Suprapubic skin (tissue), 4 donors: ENCODE measurements around the gene TGFBR2. TPM values are rescaled to one million over a fixed set of nuclear protein-coding genes. Genes with fewer than 3 reads are reported as not detected.

Source experiments
- DNase-seq, 2 donors: peaks; one replicate each; pipeline ENCODE4 v3.0.0-alpha.2; 2019; ENCODE audit warnings: low spot score in 2 of 2
- H3K27ac ChIP-seq: fragments of 200-600 bp; sonication (generic); one replicate; pipeline ENCODE4 v1.5.1; 2019
- H3K27me3 ChIP-seq: fragments of 200-600 bp; sonication (generic); one replicate; pipeline ENCODE4 v1.5.1; 2019
- H3K36me3 ChIP-seq: fragments of 200-600 bp; sonication (generic); one replicate; pipeline ENCODE4 v1.5.1; 2019
- H3K4me1 ChIP-seq: fragments of 200-600 bp; sonication (generic); one replicate; pipeline ENCODE4 v1.5.1; 2019
- H3K4me3 ChIP-seq: fragments of 200-600 bp; sonication (generic); one replicate; pipeline ENCODE4 v1.5.1; 2019; ENCODE audit warnings: mild to moderate bottlenecking
- H3K9me3 ChIP-seq: fragments of 200-600 bp; sonication (generic); one replicate; pipeline ENCODE4 v1.5.1; 2019
- EP300 ChIP-seq: sonication (generic); formaldehyde crosslinking; IDR thresholded peaks from one replicate; pipeline ENCODE4 v1.6.1; 2017; ENCODE audit warnings: antibody characterized with exemption
- POLR2A ChIP-seq, 2 donors: fragments of 450-650 bp; IDR thresholded peaks; one replicate each; pipeline ENCODE4 v1.6.1; 2017; ENCODE audit warnings: antibody characterized with exemption in 2 of 2, mild to moderate bottlenecking in 2 of 2, moderate library complexity in 2 of 2
- POLR2AphosphoS5 ChIP-seq, 3 donors: sonication (generic); formaldehyde crosslinking; IDR thresholded peaks; one replicate each; pipeline ENCODE4 v1.6.1; 2017; ENCODE audit warnings: antibody characterized with exemption in 3 of 3
- whole genome bisulfite sequencing: methylation state at CpG from one replicate; pipeline ENCODE4 v1.1.5; 2018; 5-methylcytosine and 5-hydroxymethylcytosine counted together
- total RNA-seq, 4 donors: library from RNA; depleted of rRNA; stranded (reverse); fragments of >200 nt; gene quantifications; one replicate each; pipeline ENCODE4 v1.1.0, GENCODE V29; 2016
- TF ChIP-seq, protein P1 (sequence below), 2 donors: fragments of 200-600 bp in 1 of 2; fragments of 450-650 bp in 1 of 2; sonication (generic) in 1 of 2; IDR thresholded peaks; one replicate each; pipeline ENCODE4 v1.5.1; 2016 to 2019; ENCODE audit warnings: antibody characterized with exemption in 2 of 2, mild to moderate bottlenecking in 1 of 2, moderate library complexity in 1 of 2

The TGFBR2 gene
- total RNA-seq, 4 donors from 2014 or later = 63.7 to 84.3 (median 83.3) TPM

DNA sequence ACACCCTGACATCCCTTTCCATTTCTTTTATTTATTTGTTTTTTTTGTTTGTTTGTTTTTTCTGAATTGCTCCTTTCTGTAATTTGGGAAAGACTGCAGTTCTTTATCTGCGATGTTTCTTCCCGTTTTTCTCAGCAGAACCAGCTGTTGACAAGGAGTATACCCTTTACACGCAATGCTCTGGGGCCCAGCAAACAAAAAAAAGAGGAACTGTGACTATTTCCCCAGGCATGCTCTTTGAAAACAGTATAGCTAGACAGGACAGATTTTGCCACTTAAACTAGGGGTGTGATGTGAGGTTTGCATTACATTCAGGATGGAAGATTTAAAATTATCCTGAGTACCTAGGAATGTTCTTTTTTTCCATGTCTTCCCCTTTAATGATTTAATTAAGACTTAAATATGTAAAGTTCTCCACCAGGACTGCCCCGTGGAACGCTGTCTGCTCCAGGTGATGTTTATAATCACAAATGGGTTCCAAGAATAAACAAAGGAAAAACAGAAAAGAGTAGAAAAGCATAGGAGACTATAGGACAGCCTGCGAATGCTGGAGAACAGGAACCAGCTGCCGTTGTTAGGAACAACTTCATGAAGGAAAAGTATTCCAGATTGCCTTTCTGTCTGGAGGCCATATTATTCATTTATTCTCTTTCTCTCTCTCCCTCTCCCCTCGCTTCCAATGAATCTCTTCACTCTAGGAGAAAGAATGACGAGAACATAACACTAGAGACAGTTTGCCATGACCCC is 43.3 kb downstream of the TGFBR2 start:
- Histone ChIP-seq H3K27ac (no peak overlapping the region), H3K4me3 (no peak overlapping the region), H3K36me3 (peaks cover 79% of the 10 kb centered on the region), H3K27me3 (no peaks in the 10 kb centered on the region), H3K4me1 (peaks cover 27% of the 10 kb centered on the region), H3K9me3 (no peaks in the 10 kb centered on the region)
- TF ChIP-seq, protein P1, sequence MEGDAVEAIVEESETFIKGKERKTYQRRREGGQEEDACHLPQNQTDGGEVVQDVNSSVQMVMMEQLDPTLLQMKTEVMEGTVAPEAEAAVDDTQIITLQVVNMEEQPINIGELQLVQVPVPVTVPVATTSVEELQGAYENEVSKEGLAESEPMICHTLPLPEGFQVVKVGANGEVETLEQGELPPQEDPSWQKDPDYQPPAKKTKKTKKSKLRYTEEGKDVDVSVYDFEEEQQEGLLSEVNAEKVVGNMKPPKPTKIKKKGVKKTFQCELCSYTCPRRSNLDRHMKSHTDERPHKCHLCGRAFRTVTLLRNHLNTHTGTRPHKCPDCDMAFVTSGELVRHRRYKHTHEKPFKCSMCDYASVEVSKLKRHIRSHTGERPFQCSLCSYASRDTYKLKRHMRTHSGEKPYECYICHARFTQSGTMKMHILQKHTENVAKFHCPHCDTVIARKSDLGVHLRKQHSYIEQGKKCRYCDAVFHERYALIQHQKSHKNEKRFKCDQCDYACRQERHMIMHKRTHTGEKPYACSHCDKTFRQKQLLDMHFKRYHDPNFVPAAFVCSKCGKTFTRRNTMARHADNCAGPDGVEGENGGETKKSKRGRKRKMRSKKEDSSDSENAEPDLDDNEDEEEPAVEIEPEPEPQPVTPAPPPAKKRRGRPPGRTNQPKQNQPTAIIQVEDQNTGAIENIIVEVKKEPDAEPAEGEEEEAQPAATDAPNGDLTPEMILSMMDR (IDR thresholded peaks at IDR 0.05) = no peak
- TF ChIP-seq POLR2A (IDR thresholded peaks at IDR 0.05) (no peak), EP300 (no peak), POLR2AphosphoS5 (IDR thresholded peaks at IDR 0.05) (no peak)
- WGBS = 72% methylated on average over 9 of the region's 9 CpGs
- DNase-seq = no peak

DNA sequence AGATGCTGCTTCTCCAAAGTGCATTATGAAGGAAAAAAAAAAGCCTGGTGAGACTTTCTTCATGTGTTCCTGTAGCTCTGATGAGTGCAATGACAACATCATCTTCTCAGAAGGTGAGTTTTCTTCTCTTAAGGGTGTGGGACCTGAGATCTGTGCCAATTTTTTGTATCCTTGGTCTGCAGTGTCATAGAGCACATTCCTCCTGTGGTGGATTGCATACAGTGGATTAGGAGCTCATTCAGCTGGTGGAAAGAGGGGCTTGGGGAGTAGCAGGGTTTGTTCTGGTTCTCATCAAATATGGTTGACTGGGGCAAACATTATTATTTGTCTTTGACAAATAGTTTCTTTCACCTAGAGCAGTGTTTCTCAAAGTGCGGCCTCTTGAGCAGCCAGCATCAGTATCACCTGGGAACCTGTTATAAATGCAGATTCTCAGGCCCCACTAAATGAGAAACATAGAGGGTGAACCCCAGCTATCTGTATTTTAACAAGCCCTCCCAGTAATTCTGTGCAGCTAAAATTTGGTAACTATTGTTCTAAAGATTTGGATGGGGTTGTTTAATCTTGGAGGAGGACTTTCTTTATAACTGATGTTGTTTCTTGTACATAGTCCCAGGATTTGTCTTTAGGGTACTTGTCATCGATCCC is 44.1 kb downstream of the TGFBR2 start:
- Histone ChIP-seq H3K27me3 (no peaks in the 10 kb centered on the region), H3K4me1 (peaks cover 30% of the 10 kb centered on the region), H3K9me3 (no peaks in the 10 kb centered on the region), H3K36me3 (peaks cover 84% of the 10 kb centered on the region), H3K4me3 (no peak overlapping the region), H3K27ac (no peak overlapping the region)
- no peak for DNase-seq
- TF ChIP-seq EP300 (no peak), POLR2A (IDR thresholded peaks at IDR 0.05) (no peak), POLR2AphosphoS5 (IDR thresholded peaks at IDR 0.05) (no peak)
- TF ChIP-seq, protein P1 (IDR thresholded peaks at IDR 0.05) = no peak
- 91% methylated on average over 2 of the region's 2 CpGs for WGBS

- no peak overlapping the region for H3K27ac ChIP-seq
- H3K4me3 ChIP-seq = no peak overlapping the region
- peaks cover 41% of the 10 kb centered on the region for H3K4me1 ChIP-seq
- TF ChIP-seq EP300 = no peak
- TF ChIP-seq, protein P1 (IDR thresholded peaks at IDR 0.05) = no peak
- TF ChIP-seq POLR2A (IDR thresholded peaks at IDR 0.05) = no peak
- TF ChIP-seq POLR2AphosphoS5 (IDR thresholded peaks at IDR 0.05) = no peak
- no peaks in the 10 kb centered on the region for H3K27me3 ChIP-seq
- H3K36me3 ChIP-seq = peaks cover 68% of the 10 kb centered on the region
- WGBS = 68% methylated on average over 1 of the region's 1 CpG
- H3K9me3 ChIP-seq = no peaks in the 10 kb centered on the region
- DNase-seq = no peak
Measured at GRCh38 chr3:30654269-30654668, 47.9 kb downstream of the TGFBR2 start.

- TF ChIP-seq, protein P1 (IDR thresholded peaks at IDR 0.05) = no peak
- TF ChIP-seq EP300 (no peak), POLR2AphosphoS5 (IDR thresholded peaks at IDR 0.05) (no peak), POLR2A (IDR thresholded peaks at IDR 0.05) (no peak)
- WGBS = 81% methylated on average over 5 of the region's 5 CpGs
- no peak for DNase-seq
- no peak overlapping the region for H3K4me3 ChIP-seq
- H3K27me3 ChIP-seq = no peaks in the 10 kb centered on the region
- H3K4me1 ChIP-seq = peaks cover 52% of the 10 kb centered on the region
- H3K27ac ChIP-seq = peak overlapping the region; percentile 12
- no peaks in the 10 kb centered on the region for H3K9me3 ChIP-seq
- H3K36me3 ChIP-seq = peaks cover 63% of the 10 kb centered on the region
Measured at GRCh38 chr3:30655187-30655812, 48.9 kb downstream of the TGFBR2 start.

- WGBS = 84% methylated on average over 3 of the region's 3 CpGs
- Histone ChIP-seq H3K27me3 (no peaks in the 10 kb centered on the region), H3K4me3 (no peak overlapping the region), H3K9me3 (no peaks in the 10 kb centered on the region), H3K4me1 (peaks cover 57% of the 10 kb centered on the region), H3K36me3 (peaks cover 49% of the 10 kb centered on the region), H3K27ac (no peak overlapping the region)
- TF ChIP-seq, protein P1 (IDR thresholded peaks at IDR 0.05) = no peak
- TF ChIP-seq EP300 (no peak), POLR2AphosphoS5 (IDR thresholded peaks at IDR 0.05) (no peak), POLR2A (IDR thresholded peaks at IDR 0.05) (no peak)
- no peak for DNase-seq
Measured at GRCh38 chr3:30656624-30657141, 50.3 kb downstream of the TGFBR2 start.
